Heart left ventricle (tissue), 16 donors: ENCODE data around the gene DPH6. TPM values are rescaled to one million over a fixed set of nuclear protein-coding genes. Genes with fewer than 3 reads are reported as not detected.

ENCODE experiments used
- ATAC-seq, 4 donors: fragments of 200-7000 bp; cut with Tn5 transposase; one replicate each; pipeline ENCODE4 v1.9.1; 2020 to 2022; ENCODE audit warnings: moderate library complexity in 4 of 4, mild to moderate bottlenecking in 3 of 4, moderate number of reproducible peaks in 1 of 4
- DNase-seq, 5 donors: peaks; one replicate each; pipeline ENCODE4 v3.0.0-alpha.2; 2020
- H3K27ac ChIP-seq, 12 donors: fragments of 200-600 bp; sonication (generic) in 4 of 12; one replicate each; pipeline versions ENCODE4 v1.5.0 to v1.8.0; 2016 to 2022; ENCODE audit warnings: mild to moderate bottlenecking in 2 of 12
- H3K27me3 ChIP-seq, 9 donors: fragments of 200-600 bp; sonication (generic) in 2 of 9; one replicate each; pipeline versions ENCODE4 v1.5.1 to v1.8.0; 2016 to 2022; ENCODE audit warnings: mild to moderate bottlenecking in 3 of 9
- H3K36me3 ChIP-seq, 9 donors: fragments of 200-600 bp; sonication (generic) in 2 of 9; one replicate each; pipeline versions ENCODE4 v1.5.0 to v1.8.0; 2018 to 2022; ENCODE audit warnings: mild to moderate bottlenecking in 2 of 9
- H3K4me1 ChIP-seq, 12 donors: fragments of 200-600 bp; sonication (generic) in 4 of 12; one replicate each; pipeline versions ENCODE4 v1.5.0 to v1.8.0; 2016 to 2022; ENCODE audit warnings: mild to moderate bottlenecking in 3 of 12
- H3K4me3 ChIP-seq, 12 donors: fragments of 200-600 bp; sonication (generic) in 4 of 12; one replicate each; pipeline versions ENCODE4 v1.5.0 to v1.8.0; 2017 to 2022; ENCODE audit warnings: mild to moderate bottlenecking in 9 of 12, moderate library complexity in 4 of 12
- H3K9me3 ChIP-seq, 12 donors: fragments of 200-600 bp; sonication (generic) in 4 of 12; one replicate each; pipeline versions ENCODE4 v1.5.0 to v1.8.0; 2016 to 2022; ENCODE audit warnings: mild to moderate bottlenecking in 1 of 12
- CTCF ChIP-seq, 12 donors: fragments of 200-600 bp; sonication (generic) in 4 of 12; IDR thresholded peaks; one replicate each; pipeline versions ENCODE4 v1.5.0 to v1.8.0; 2018 to 2022; ENCODE audit warnings: antibody characterized with exemption in 12 of 12, mild to moderate bottlenecking in 5 of 12
- POLR2A ChIP-seq, 2 donors: fragments of 450-650 bp; IDR thresholded peaks; one replicate each; pipeline ENCODE4 v1.6.1; 2017; ENCODE audit warnings: antibody characterized with exemption in 2 of 2, mild to moderate bottlenecking in 2 of 2, moderate library complexity in 2 of 2
- WGBS, 4 donors: extraction: QIAGEN DNeasy Blood & Tissue Kit in 2 of 4; methylation state at CpG; one replicate each; pipeline versions ENCODE4 v1.1.5 to v1.1.7; 2013 to 2018; 5-methylcytosine and 5-hydroxymethylcytosine counted together
- intact Hi-C, 10 donors: fragments of 100-400 bp; cut with DNase I; formaldehyde crosslinking; loops; one replicate each; pipeline versions ENCODE4 v1.11.1 to v1.14.2; 2022
- polyA plus RNA-seq, 2 donors: library from polyadenylated mRNA; stranded (reverse); fragments of 200-250 nt; gene quantifications; one replicate each; pipeline ENCODE4 v1.2.3, GENCODE V29; 2013
- total RNA-seq, 9 donors: library from RNA; depleted of rRNA in 2 of 9; stranded (reverse); fragments of >200 nt in 2 of 9; fragmentation: NEBNext Ultra II Directional in 3 of 9; extraction: Animal tissue kit (Norgen Biotek cat#: 25700) in 3 of 9; gene quantifications; one replicate each; pipeline versions ENCODE4 v1.1.0 to v1.2.4, GENCODE V29; 2016 to 2023
- donor health status: ischemic (EF 13 %, LVEDD 7.1; RV severe dilation, severe dysfunction).
- donor health status: healthy with polysubstance abuse.
- donor health status: DM: no; HTN: yes; CAD: no.
- donor health status: DM: no; HTN: no; CAD: no.
- donor health status: ischemic (EF 25% LVEDD 6.9; RV normal size, moderate dysfunction).
- donor health status: ischemic (EF 25% LVEDD 5.7; RV mildly dilated, moderate dysfunction).
- donor health status: healthy.
- donor health status: DM: yes; HTN: yes; CAD: no.
- donor health status: ischemic (EF 35%, LVEDD 5.7; RV mildly dilated, moderate dysfunction).
- donor health status: nonischemic (EF 11% LVEDD 7.7; RV severe dilation, severe dysfunction).
- donor health status: DM: yes; HTN: yes; CAD: no.
- donor health status: PGD.
- donor health status: ischemic (EF 29% LVEDD 5.4; RV normal size, mild dysfunction).
- donor health status: nonischemic (EF 23%, LVEDD 6.1; RV moderate dilation, normal function).

DPH6 gene
- total and polyA plus RNA-seq, 11 donors: 5.9 to 24.8 (median 15.7) TPM

- Histone ChIP-seq H3K4me1 (peaks cover 0 to 10% (median 0%) of the 10 kb centered on the region in 12 donors), H3K36me3 (no peaks in the 10 kb centered on the region), H3K27me3 (no peaks in the 10 kb centered on the region), H3K4me3 (no peak overlapping the region), H3K9me3 (no peaks in the 10 kb centered on the region), H3K27ac (no peak overlapping the region)
- WGBS, 4 donors: 73 to 85% (median 82%) methylated on average over 2 of the region's 2 CpGs
- TF ChIP-seq CTCF (IDR thresholded peaks at IDR 0.05): no peak
- TF ChIP-seq POLR2A (IDR thresholded peaks at IDR 0.05): no peak
- ATAC-seq: no peak
- no peak for DNase-seq
- intact Hi-C loops: no loop called here
Observed at GRCh38 chr15:35559683-35560082, 13.7 kb upstream of the DPH6 start.

- H3K9me3 ChIP-seq: no peaks in the 10 kb centered on the region
- TF ChIP-seq CTCF (IDR thresholded peaks at IDR 0.05) (no peak), POLR2A (IDR thresholded peaks at IDR 0.05) (no peak)
- 87 to 93% (median 90%) methylated on average over 4 of the region's 4 CpGs for WGBS, 4 donors
- no peaks in the 10 kb centered on the region for H3K36me3 ChIP-seq
- ATAC-seq (no peak), DNase-seq (no peak)
- no peak overlapping the region for H3K27ac ChIP-seq
- no peak overlapping the region for H3K4me3 ChIP-seq
- intact Hi-C loops: no loop called here
- peaks cover 0 to 10% (median 0%) of the 10 kb centered on the region in 12 donors for H3K4me1 ChIP-seq
- no peaks in the 10 kb centered on the region for H3K27me3 ChIP-seq
Observed at GRCh38 chr15:35557544-35557943, 11.6 kb upstream of the DPH6 start.

GRCh38 chr15:35557012-35557411 lies 11.0 kb upstream of the DPH6 start:
- no peaks in the 10 kb centered on the region for H3K9me3 ChIP-seq
- no peak overlapping the region for H3K4me3 ChIP-seq
- no peak for ATAC-seq
- no peaks in the 10 kb centered on the region for H3K36me3 ChIP-seq
- peaks cover 0 to 10% (median 0%) of the 10 kb centered on the region in 12 donors for H3K4me1 ChIP-seq
- intact Hi-C loops: no loop called here
- WGBS, 4 donors: 96 to 98% (median 96%) methylated on average over 4 of the region's 4 CpGs
- H3K27me3 ChIP-seq: no peaks in the 10 kb centered on the region
- TF ChIP-seq CTCF (IDR thresholded peaks at IDR 0.05) (no peak), POLR2A (IDR thresholded peaks at IDR 0.05) (no peak)
- no peak for DNase-seq
- H3K27ac ChIP-seq: no peak overlapping the region

- H3K9me3 ChIP-seq: no peaks in the 10 kb centered on the region
- DNase-seq (no peak), ATAC-seq (no peak)
- no peak overlapping the region for H3K4me3 ChIP-seq
- H3K27me3 ChIP-seq: no peaks in the 10 kb centered on the region
- no peaks in the 10 kb centered on the region for H3K36me3 ChIP-seq
- TF ChIP-seq CTCF (IDR thresholded peaks at IDR 0.05): no peak
- TF ChIP-seq POLR2A (IDR thresholded peaks at IDR 0.05): no peak
- 88 to 96% (median 90%) methylated on average over 1 of the region's 1 CpG for WGBS, 4 donors
- H3K27ac ChIP-seq: no peak overlapping the region
- H3K4me1 ChIP-seq: peaks cover 0 to 10% (median 2%) of the 10 kb centered on the region in 12 donors
- intact Hi-C loops: no loop called here
Observed at GRCh38 chr15:35555244-35555643, 9.3 kb upstream of the DPH6 start.
